ENCODE results near the gene PPP1R14C.
"Not testable (repeated sequence)": the region's sequence is repeated elsewhere in the genome, so short reads cannot be mapped to it uniquely, and the experiment has no call there.

The PPP1R14C gene

DNA sequence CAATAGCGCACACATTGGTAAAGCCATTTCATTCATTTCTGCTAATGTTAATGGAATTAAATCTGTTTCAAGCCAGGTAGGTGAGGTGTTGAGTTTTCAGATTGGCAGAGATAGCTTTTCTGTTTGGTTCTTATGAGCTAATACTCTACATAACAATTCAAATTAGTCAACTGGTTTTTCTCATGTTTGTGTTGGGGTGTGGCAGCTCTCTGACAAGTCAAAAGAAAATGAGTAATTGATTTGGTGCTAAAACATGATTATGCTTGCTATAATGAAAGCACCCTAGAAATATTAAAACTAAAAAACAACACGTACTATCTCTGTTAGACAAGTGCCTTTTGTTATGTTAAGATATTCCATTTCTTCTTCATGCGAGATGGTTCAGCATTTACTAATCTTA lies 13.6 kb downstream of the PPP1R14C start:
- no peak for DNase-seq
- in situ Hi-C loops (cut with HindIII; ENCODE audit: low pct_ligation_motif_present, low pct_unique_long_range_greater_than_20kb, low sequenced_read_pairs): no loop called here

DNA sequence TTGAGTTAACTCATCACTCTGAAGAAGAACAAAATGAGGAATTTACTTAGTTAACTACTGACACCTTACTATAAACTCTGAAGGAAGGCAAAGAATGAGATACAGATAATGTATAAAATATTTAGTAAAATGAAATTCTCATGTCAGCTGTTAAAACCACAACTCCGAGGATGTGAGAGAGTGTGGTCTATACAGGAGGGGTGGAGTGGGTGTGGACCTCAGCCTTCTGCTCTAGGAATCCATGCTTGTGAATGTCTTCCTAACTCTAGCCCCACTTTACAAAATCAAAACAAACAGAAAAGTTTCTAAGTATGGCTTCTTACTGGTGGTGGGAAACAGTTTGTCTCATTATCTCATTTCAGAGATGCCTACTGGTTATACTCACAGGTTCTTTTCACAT lies 14.2 kb downstream of the PPP1R14C start:
- no peak for DNase-seq
- in situ Hi-C loops (cut with HindIII; ENCODE audit: low pct_ligation_motif_present, low pct_unique_long_range_greater_than_20kb, low sequenced_read_pairs): no loop called here

DNA sequence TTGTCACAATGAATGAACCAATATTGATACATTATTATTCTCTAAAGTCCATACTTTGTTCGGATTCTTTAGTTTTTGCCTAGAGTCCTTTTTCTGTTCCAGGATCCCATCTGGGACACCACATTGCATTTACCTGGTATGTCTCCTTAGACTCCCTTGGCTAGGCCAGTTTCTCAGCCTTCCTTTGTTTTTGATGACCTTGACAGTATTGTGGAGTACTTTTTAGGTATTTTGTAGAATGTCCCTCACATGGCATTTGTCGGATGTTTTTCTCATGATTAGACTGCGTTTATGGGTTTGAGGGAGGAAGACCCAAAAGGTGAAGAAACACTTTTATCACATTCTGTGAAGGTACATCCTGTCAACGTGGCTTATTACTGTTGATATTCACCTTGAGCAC lies 16.9 kb downstream of the PPP1R14C start:
- DNase-seq: no peak
- in situ Hi-C loops (cut with HindIII; ENCODE audit: low pct_ligation_motif_present, low pct_unique_long_range_greater_than_20kb, low sequenced_read_pairs): no loop called here

GRCh38 chr6:150163970-150164369 lies 21.1 kb downstream of the PPP1R14C start:
- no peak for DNase-seq
- in situ Hi-C loops (cut with HindIII; ENCODE audit: low pct_ligation_motif_present, low pct_unique_long_range_greater_than_20kb, low sequenced_read_pairs): no loop called here

DNA sequence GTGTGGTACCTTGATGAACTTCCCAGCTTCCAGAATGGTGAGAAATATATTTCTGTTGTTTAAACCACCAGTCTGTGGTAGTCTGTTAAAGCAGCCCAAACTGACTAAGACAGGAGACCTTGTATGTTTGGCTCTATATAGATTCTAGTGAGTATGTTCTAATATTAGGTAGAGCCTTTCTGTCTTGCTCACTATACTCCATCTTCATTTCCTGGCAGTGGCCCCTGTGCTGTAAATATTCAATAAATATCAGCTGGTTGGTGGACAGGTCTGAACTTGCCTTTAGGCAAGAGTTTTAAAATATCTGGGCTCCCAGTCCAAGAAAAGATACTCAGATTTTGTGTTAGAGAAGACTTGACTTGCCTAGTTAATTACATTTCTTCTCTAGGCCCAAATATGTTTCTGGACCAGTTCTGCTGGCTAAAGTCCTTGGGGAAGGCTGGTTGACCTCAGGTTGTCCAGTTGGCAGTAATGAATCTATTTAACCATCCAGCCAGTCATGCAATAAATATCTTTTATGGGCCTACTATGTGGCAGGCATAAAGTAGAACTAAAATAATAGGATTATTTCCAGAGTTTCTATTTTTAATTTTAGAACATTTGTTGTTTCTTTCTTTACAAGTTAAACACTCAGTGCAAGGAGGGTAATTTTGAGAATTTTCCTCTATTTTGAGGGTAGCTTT lies 22.3 kb downstream of the PPP1R14C start:
- in situ Hi-C loops (cut with HindIII; ENCODE audit: low pct_ligation_motif_present, low pct_unique_long_range_greater_than_20kb, low sequenced_read_pairs): no loop called here
- DNase-seq: no peak

DNA sequence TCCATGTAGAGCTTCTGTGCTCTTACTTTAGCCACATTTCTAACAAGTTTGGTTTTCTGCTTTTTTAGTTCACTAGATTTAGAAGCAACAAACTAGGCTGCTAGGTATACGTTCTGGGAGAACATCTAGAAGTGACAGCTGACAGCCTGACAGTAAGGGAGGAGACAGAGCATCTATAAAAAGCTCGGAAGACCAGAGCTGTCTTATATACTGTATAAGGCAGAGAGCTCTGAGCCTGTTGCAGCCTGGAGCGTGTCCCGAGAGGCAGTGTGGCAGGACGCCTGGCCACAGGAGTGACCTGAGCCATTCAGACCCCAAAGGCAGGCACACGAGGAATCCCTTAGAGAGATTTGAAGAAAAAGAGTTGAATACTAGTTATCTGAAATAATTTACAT lies 24.6 kb downstream of the PPP1R14C start:
- DNase-seq: no peak
- in situ Hi-C loops (cut with HindIII; ENCODE audit: low pct_ligation_motif_present, low pct_unique_long_range_greater_than_20kb, low sequenced_read_pairs): no loop called here

DNA sequence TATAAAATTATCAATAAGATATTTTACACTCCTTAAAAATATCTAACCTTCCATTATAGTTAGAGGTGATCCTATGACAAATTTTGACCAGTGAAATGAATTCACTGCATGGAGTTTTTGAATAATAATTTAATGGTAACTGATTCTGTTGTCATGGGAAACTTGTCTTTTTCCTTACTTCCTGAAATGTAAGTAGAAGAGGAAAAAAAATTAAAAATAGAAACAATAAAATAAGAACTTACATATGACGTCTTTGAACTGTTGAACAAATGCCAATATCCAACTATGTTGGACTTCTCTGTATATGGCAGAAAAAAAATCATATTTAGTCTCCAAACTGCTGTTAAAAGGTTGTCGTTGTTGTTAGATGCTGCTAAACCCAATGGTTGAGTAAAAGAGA lies 26.3 kb downstream of the PPP1R14C start:
- in situ Hi-C loops (cut with HindIII; ENCODE audit: low pct_ligation_motif_present, low pct_unique_long_range_greater_than_20kb, low sequenced_read_pairs): no loop called here
- no peak for DNase-seq

DNA sequence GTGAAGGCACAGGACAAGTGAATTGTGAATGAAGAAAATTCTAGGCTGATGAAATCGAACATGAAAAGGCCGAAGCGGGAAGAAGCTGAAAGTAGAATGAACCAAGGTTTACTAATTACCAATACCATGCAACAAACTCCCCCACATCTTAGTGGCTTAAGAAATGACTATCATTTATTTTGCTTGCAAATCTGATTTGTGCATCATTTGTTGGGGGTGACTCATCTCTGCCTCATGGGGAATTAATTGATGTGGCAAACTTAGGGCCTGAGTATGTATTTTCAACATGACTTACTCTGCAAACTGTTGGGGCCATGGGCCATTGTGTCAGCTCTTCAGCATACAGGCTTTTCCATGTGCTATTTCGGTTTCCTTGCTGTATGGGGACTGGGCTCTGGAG lies 26.8 kb downstream of the PPP1R14C start:
- in situ Hi-C loops (cut with HindIII; ENCODE audit: low pct_ligation_motif_present, low pct_unique_long_range_greater_than_20kb, low sequenced_read_pairs): no loop called here

DNA sequence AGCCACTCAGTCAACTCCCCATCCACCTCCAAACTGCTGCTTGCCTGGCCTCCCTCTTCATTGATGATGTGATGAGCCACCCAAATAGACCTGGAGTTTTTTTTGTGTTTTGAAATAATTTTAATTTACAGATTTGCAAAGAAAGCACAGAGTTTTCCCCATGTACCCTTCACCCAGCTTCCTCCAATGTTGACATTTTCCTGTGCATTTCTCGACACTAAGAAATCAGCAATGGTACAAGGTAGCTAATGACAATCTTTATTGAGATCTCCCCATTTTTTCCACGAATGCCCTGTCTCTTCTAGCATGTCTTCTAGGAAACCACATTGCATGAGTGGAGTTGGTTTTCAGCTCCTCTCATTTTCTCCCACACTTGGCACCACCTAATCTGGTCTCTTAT lies 30.1 kb downstream of the PPP1R14C start:
- in situ Hi-C loops (cut with HindIII; ENCODE audit: low pct_ligation_motif_present, low pct_unique_long_range_greater_than_20kb, low sequenced_read_pairs): no loop called here
- DNase-seq: no peak

More for the DNA sequence above, 26.8 kb downstream of the PPP1R14C start:
- no peak for DNase-seq

- in situ Hi-C loops (cut with HindIII; ENCODE audit: low pct_ligation_motif_present, low pct_unique_long_range_greater_than_20kb, low sequenced_read_pairs): no loop called here
- peak; percentile 11 for DNase-seq
These were observed 32.8 kb downstream of the PPP1R14C start for GRCh38 chr6:150175586-150176151.

- in situ Hi-C loops (cut with HindIII; ENCODE audit: low pct_ligation_motif_present, low pct_unique_long_range_greater_than_20kb, low sequenced_read_pairs): no loop called here
- DNase-seq: peak; percentile 9
These were observed 33.3 kb downstream of the PPP1R14C start for GRCh38 chr6:150176152-150176551.

GRCh38 chr6:150176659-150177058 lies 33.8 kb downstream of the PPP1R14C start:
- DNase-seq: no peak
- in situ Hi-C loops (cut with HindIII; ENCODE audit: low pct_ligation_motif_present, low pct_unique_long_range_greater_than_20kb, low sequenced_read_pairs): no loop called here

DNA sequence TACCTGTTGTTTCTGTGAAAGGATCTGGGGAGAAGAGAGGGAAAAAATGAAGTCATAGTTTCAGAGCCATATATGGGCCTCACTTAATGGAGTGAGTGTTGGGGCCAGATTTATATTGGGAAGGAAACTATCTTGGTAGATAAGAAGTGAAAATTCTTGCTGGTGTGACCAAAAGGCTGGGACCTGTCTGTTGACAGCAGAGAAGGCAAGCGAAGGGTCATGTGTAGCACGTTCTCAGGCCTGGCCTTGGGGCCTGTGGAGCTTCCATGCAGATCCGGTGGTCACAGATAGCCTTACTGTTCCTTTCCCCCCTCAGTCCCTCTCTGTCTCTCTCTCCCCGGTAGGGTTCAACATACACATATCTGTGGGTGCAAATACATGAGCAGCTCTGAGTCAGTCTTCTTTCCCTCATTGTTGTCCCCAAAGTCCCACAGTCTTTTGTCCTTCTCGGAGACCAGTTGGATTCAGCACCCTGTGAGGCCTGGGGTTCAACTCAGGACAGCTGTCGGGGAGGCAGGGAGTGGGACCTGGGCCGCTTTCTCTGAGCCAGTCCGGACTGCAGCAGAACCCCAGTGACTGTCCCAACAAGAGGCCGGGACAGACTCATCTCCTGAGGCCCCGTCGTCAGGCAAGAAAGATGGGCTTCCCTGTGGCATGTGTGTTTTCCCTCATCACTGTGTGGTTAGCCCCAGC lies 34.6 kb downstream of the PPP1R14C start:
- no peak for DNase-seq
- in situ Hi-C loops (cut with HindIII; ENCODE audit: low pct_ligation_motif_present, low pct_unique_long_range_greater_than_20kb, low sequenced_read_pairs): no loop called here

DNA sequence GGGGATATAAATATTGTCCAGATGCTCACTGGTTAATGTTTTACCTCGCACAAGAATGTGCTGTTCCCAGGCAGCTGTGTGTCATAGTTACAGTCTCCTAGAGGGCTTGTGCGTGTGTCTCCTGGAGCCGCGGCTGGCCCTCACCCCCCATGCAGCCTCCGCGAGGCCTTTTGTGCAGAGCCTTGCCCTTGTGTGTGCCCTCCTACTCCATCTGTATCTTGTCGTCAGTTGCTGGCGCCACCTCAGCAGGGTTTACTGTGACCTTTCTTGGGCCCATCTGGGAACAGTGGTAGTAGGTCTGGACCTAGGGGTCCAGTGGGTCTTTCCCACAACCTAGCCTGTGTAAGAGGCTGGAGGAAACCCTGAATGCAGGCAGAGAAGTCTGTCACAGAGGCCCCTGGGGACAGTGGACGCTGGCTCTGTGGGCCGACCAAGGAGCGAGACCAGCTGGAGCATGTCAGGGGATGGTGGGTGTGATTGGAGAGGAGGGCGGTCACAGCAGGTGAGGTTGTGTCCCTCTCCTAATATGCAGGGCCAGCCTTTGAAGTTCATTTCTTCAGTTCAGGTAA lies 35.2 kb downstream of the PPP1R14C start:
- peak; percentile 79 for DNase-seq
- in situ Hi-C loops (cut with HindIII; ENCODE audit: low pct_ligation_motif_present, low pct_unique_long_range_greater_than_20kb, low sequenced_read_pairs): no loop called here

GRCh38 chr6:150179030-150179429 lies 36.2 kb downstream of the PPP1R14C start:
- in situ Hi-C loops (cut with HindIII; ENCODE audit: low pct_ligation_motif_present, low pct_unique_long_range_greater_than_20kb, low sequenced_read_pairs): no loop called here
- no peak for DNase-seq

DNA sequence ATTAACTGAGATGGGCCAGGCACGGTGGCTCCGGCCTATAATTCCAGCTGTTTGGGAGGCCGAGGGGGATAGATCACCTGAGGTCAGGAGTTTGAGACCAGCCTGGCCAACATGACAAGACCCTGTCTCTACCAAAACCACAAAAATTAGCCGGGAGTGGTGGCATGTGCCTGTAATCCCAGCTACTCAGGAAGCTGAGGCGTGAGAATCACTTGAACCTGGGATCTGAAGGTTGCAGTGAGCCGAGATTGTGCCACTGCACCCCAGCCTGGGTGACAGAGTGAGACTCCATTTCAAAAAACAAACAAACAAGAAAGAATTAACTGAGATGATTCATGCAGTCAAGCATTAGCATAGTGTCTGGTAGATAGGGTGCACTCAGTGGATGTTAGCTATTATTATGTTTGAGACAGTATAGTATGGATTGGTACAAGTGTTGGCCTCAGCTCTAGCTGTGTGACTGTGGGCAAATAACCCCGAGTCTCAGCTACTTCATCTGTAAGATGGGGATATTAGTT lies 37.1 kb downstream of the PPP1R14C start:
- in situ Hi-C loops (cut with HindIII; ENCODE audit: low pct_ligation_motif_present, low pct_unique_long_range_greater_than_20kb, low sequenced_read_pairs); DNase-seq: not testable (repeated sequence)

GRCh38 chr6:150180517-150180916 lies 37.7 kb downstream of the PPP1R14C start:
- in situ Hi-C loops (cut with HindIII; ENCODE audit: low pct_ligation_motif_present, low pct_unique_long_range_greater_than_20kb, low sequenced_read_pairs): no loop called here
- no peak for DNase-seq

DNA sequence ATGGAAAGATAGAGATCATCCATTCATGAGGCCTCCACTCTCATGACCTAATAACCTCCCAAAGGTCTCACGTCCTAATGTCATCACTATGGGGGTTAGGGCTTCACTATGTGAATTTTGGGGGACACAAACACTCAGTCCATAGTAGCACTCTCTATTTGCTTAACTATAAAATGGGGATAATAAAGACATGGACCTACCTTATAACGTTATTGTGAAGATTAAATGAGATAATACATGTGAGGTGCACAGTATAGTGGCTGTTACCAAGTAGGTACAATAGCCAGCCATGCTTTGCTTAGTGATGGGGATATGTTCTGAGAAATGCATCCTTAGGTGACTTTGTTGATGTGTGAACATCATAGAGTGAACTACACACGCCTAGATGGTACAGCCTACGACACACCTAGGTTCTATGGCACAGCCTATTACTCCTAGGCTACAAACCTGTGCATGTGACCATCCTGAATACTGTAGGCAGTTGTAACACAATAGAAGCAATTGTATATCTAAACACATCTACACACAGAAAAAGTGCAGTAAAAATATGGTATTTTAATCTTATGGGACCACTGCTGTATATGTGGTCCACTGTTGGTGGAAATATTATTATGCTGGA lies 39.7 kb downstream of the PPP1R14C start:
- no peak for DNase-seq
- in situ Hi-C loops (cut with HindIII; ENCODE audit: low pct_ligation_motif_present, low pct_unique_long_range_greater_than_20kb, low sequenced_read_pairs): no loop called here

DNA sequence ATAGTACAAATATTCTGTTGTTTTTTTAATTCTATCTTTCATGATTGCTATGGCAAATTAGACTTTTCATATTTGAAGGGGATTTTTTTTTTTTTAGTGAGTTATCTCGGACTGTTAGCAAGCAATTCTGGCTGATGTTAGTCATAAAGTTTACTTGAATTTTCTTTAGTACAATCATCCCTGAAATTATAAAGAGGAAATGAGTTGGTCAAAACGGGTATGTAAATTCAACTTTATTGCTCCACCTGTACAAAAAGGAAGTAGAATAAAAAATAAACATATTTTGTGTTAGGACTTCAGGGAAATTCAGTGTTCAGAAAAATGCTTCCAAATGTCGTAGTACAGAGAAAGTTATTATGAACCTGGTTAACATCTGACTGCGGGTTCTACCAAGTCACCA lies 40.3 kb downstream of the PPP1R14C start:
- in situ Hi-C loops (cut with HindIII; ENCODE audit: low pct_ligation_motif_present, low pct_unique_long_range_greater_than_20kb, low sequenced_read_pairs): no loop called here
- no peak for DNase-seq

Data from ACHN (cell line).